Caco-2 (cell line): ENCODE measurements around the gene PDE4D. TPM values are rescaled to one million over a fixed set of nuclear protein-coding genes. Genes with fewer than 3 reads are reported as not detected.

Experiments
- BruUV-seq: library from RNA; stranded (reverse); fragments of 400-500 nt; replicated peaks from 2 replicates; lab custom pipeline; 2021; lab: Mats Ljungman, UMichigan
- CTCF ChIA-PET: fragments of 300-600 bp; sonication (Branson Sonifier 250); formaldehyde crosslinking; loops from one replicate; lab custom pipeline; 2022; ENCODE audit warnings: antibody characterized with exemption; lab: Charles Lee
- POLR2A ChIA-PET: fragments of 300-600 bp; sonication (Branson Sonifier 250); formaldehyde crosslinking; loops from one replicate; lab custom pipeline; 2022; ENCODE audit warnings: antibody characterized with exemption; lab: Charles Lee
- DNase-seq, 2 experiments: peaks; one replicate each; pipeline versions ENCODE4 v3.0.0 to v3.0.0-alpha.2; 2020 to 2022
- H3K27me3 ChIP-seq: replicated peaks from 2 replicates; pipeline ENCODE4 v1.6.0; 2011; ENCODE audit warnings: low read length; ENCODE audit not compliant: control insufficient read depth, insufficient read depth
- H3K36me3 ChIP-seq: 2 replicates; pipeline ENCODE4 v1.5.1; 2011; ENCODE audit warnings: low read length; ENCODE audit not compliant: control insufficient read depth, insufficient read depth
- H3K4me1 ChIP-seq: fragments of 250-450 bp; sonication (Bioruptor Pico); 2 replicates; pipeline ENCODE4 v1.5.1; 2020; ENCODE audit warnings: mild to moderate bottlenecking
- H3K4me3 ChIP-seq: 2 replicates; pipeline ENCODE4 v1.5.1; 2011; ENCODE audit warnings: low read depth, mild to moderate bottlenecking, control low read depth, low read length
- H3K9me3 ChIP-seq: fragments of 250-450 bp; sonication (Bioruptor Pico); 2 replicates; pipeline ENCODE4 v1.5.1; 2020; ENCODE audit warnings: mild to moderate bottlenecking, moderate library complexity
- H3K27ac Mint-ChIP-seq: one replicate; pipeline ENCODE4 v1.8.0; 2022; ENCODE audit warnings: mixed read lengths; ENCODE audit not compliant: unreplicated experiment
- H3K27me3 Mint-ChIP-seq: one replicate; pipeline ENCODE4 v1.8.0; 2022; ENCODE audit warnings: mixed read lengths; ENCODE audit not compliant: insufficient read depth, unreplicated experiment
- H3K36me3 Mint-ChIP-seq: one replicate; pipeline ENCODE4 v1.8.0; 2022; ENCODE audit warnings: mild to moderate bottlenecking, mixed read lengths; ENCODE audit not compliant: insufficient read depth, unreplicated experiment
- H3K4me1 Mint-ChIP-seq: one replicate; pipeline ENCODE4 v1.8.0; 2022; ENCODE audit warnings: low read depth, mixed read lengths; ENCODE audit not compliant: unreplicated experiment
- H3K4me3 Mint-ChIP-seq: one replicate; pipeline ENCODE4 v1.8.0; 2022; ENCODE audit warnings: mild to moderate bottlenecking, moderate library complexity, mixed read lengths; ENCODE audit not compliant: unreplicated experiment
- H3K9me3 Mint-ChIP-seq: one replicate; pipeline ENCODE4 v1.8.0; 2022; ENCODE audit warnings: mixed read lengths; ENCODE audit not compliant: unreplicated experiment
- CTCF ChIP-seq, 2 experiments: fragments of 200-600 bp in 1 of 2; IDR thresholded peaks; 1 replicate in 1 of 2; 2 replicates in 1 of 2; pipeline versions ENCODE4 v1.5.1 to v1.8.0; 2011 to 2022; ENCODE audit warnings: antibody characterized with exemption in 1 of 2, control low read depth in 1 of 2, inconsistent platforms in 1 of 2, low read depth in 1 of 2, low read length in 1 of 2, mild to moderate bottlenecking in 1 of 2, moderate library complexity in 1 of 2; ENCODE audit not compliant: insufficient read depth in 1 of 2, severe bottlenecking in 1 of 2, unreplicated experiment in 1 of 2
- intact Hi-C: fragments of 100-400 bp; cut with micrococcal nuclease; formaldehyde crosslinking; loops from one replicate; pipeline ENCODE4 v1.10.0; 2022; ENCODE audit not compliant: unreplicated experiment
- total RNA-seq: library from RNA; stranded (reverse); gene quantifications from 2 replicates; pipeline ENCODE4 v1.2.3, GENCODE V29; 2022

PDE4D gene
- total RNA-seq, 1 experiment from 2014 or later = 89.8 TPM

GRCh38 chr5:59257488-59258400 is 635.8 kb downstream of the PDE4D start:
- peaks cover 25% of the 10 kb centered on the region for H3K4me1 Mint-ChIP-seq
- DNase-seq = peak in 1 of 2 experiments; percentile 40
- ChIA-PET POLR2A (no interaction called here), CTCF (interaction anchor here (1.0 kb wide), 1 partner anchor 36 kb away, joined by 3 read pairs; no protein-coding TSS in a partner anchor)
- no peaks in the 10 kb centered on the region for H3K9me3 Mint-ChIP-seq
- H3K27me3 Mint-ChIP-seq = no peaks in the 10 kb centered on the region
- peaks cover 34% of the 10 kb centered on the region for H3K4me1 ChIP-seq
- TF ChIP-seq CTCF (IDR thresholded peaks at IDR 0.05; ENCODE audit: insufficient read depth in 1 of 2, low read depth in 1 of 2, low read length in 1 of 2, severe bottlenecking in 1 of 2, unreplicated experiment in 1 of 2) = no peak
- H3K9me3 ChIP-seq = no peaks in the 10 kb centered on the region
- H3K27ac Mint-ChIP-seq = peak overlapping the region; percentile 60
- H3K4me3 ChIP-seq = no peak overlapping the region
- no peaks in the 10 kb centered on the region for H3K36me3 Mint-ChIP-seq
- intact Hi-C loops = no loop called here
- no peaks in the 10 kb centered on the region for H3K36me3 ChIP-seq
- no TSS peak for BruUV-seq
- no peaks in the 10 kb centered on the region for H3K27me3 ChIP-seq
- H3K4me3 Mint-ChIP-seq = peak overlapping the region; percentile 25

DNA sequence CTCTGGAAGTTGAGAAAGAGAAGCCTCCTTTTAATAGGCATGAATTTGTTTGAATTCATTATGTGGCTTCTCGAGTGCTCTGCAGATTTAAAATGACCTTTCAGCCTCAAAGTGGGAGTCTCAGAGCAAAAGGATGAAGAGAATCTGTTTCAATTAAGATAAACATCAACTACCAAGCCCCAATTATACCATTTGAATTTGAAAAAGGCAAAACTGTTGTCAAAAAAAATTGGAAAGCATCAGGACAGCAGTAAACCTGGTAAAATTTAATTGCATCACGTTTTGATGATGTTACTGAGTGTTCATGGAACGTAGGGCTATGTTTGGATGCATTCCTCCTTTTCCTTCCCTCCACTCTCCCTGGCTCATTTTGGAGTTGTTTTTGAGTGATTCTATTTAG is 637.2 kb downstream of the PDE4D start:
- Histone ChIP-seq H3K27me3 (no peaks in the 10 kb centered on the region), H3K9me3 (no peaks in the 10 kb centered on the region), H3K4me1 (peaks cover 34% of the 10 kb centered on the region), H3K4me3 (no peak overlapping the region), H3K36me3 (no peaks in the 10 kb centered on the region)
- Mint-ChIP-seq H3K36me3 (no peaks in the 10 kb centered on the region), H3K4me3 (no peak overlapping the region), H3K9me3 (no peaks in the 10 kb centered on the region), H3K27me3 (no peaks in the 10 kb centered on the region), H3K27ac (no peak overlapping the region), H3K4me1 (peaks cover 25% of the 10 kb centered on the region)
- CTCF ChIA-PET = interaction anchor here (0.6 kb wide), 1 partner anchor 697 kb away, joined by 3 read pairs; no protein-coding TSS in a partner anchor
- POLR2A ChIA-PET = no interaction called here
- no TSS peak for BruUV-seq
- TF ChIP-seq CTCF (IDR thresholded peaks at IDR 0.05; ENCODE audit: insufficient read depth in 1 of 2, low read depth in 1 of 2, low read length in 1 of 2, severe bottlenecking in 1 of 2, unreplicated experiment in 1 of 2) = no peak
- DNase-seq = no peak
- intact Hi-C loops = no loop called here

DNA sequence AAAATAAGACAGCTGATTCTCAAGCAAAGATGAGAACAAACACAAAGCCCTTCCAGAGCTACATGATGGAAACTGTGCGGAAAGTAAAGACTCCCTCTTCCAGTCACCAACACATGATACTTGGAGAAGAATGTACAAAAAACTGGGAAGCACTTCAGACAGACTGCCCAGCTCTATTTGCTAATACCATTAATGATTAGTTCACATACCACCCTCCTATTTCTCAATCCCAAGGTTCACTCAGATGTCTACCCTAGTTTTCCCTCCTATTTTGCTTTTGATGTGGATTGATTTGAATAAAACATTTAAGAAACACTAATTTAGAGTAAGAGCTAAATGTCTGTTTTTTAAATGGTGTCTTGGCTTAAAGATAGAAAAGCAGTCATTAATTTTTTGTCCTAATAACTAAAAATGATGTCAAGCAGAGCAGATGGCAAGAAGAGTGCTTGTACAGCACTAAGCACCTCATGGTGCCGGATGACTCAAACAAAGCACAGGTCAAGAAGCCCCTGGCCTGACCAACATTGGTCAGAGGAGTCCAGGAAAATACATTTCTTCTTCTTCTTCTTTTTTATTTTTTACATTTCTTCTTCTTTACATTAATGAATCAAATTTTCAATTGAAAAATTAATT is 639.4 kb downstream of the PDE4D start:
- Histone ChIP-seq H3K4me3 (no peak overlapping the region), H3K27me3 (no peaks in the 10 kb centered on the region), H3K36me3 (no peaks in the 10 kb centered on the region), H3K4me1 (peaks cover 29% of the 10 kb centered on the region), H3K9me3 (no peaks in the 10 kb centered on the region)
- DNase-seq = peak in 1 of 2 experiments; percentile 17
- no peak for TF ChIP-seq CTCF (IDR thresholded peaks at IDR 0.05; ENCODE audit: insufficient read depth in 1 of 2, low read depth in 1 of 2, low read length in 1 of 2, severe bottlenecking in 1 of 2, unreplicated experiment in 1 of 2)
- H3K9me3 Mint-ChIP-seq = no peaks in the 10 kb centered on the region
- intact Hi-C loops = no loop called here
- H3K4me3 Mint-ChIP-seq = no peak overlapping the region
- BruUV-seq = no TSS peak
- no peaks in the 10 kb centered on the region for H3K36me3 Mint-ChIP-seq
- CTCF ChIA-PET = interaction anchor here (1.0 kb wide), 1 partner anchor 32 kb away, joined by 3 read pairs; no protein-coding TSS in a partner anchor
- H3K27ac Mint-ChIP-seq = no peak overlapping the region
- peaks cover 19% of the 10 kb centered on the region for H3K4me1 Mint-ChIP-seq
- H3K27me3 Mint-ChIP-seq = no peaks in the 10 kb centered on the region
- POLR2A ChIA-PET = no interaction called here
